Smooth muscle cell (in vitro differentiated cells): Measurements from ENCODE around the gene PLEKHH1. TPM values are rescaled to one million over a fixed set of nuclear protein-coding genes. Genes with fewer than 3 reads are reported as not detected.

ENCODE experiments used
- DNase-seq: peaks from one replicate; lab custom pipeline; 2025; ENCODE audit not compliant: unreplicated experiment; lab: John Stamatoyannopoulos, UW
- H2AFZ ChIP-seq: fragments of 200-600 bp; sonication (generic); 2 replicates; pipeline ENCODE4 v1.6.0; 2016; ENCODE audit warnings: antibody characterized with exemption, low read depth, mild to moderate bottlenecking
- H3F3A ChIP-seq: fragments of 200-600 bp; sonication (generic); 2 replicates; pipeline ENCODE4 v1.6.0; 2017; ENCODE audit warnings: antibody characterized with exemption, low read depth
- H3K27ac ChIP-seq: fragments of 200-600 bp; sonication (generic); 2 replicates; pipeline ENCODE4 v1.5.1; 2016; ENCODE audit warnings: low read depth, mild to moderate bottlenecking
- H3K27me3 ChIP-seq: fragments of 200-600 bp; sonication (generic); 2 replicates; pipeline ENCODE4 v1.6.1; 2016; ENCODE audit warnings: low read depth, mild to moderate bottlenecking
- H3K36me3 ChIP-seq: fragments of 200-600 bp; sonication (generic); 2 replicates; pipeline ENCODE4 v1.5.1; 2016; ENCODE audit warnings: low read depth
- H3K4me1 ChIP-seq: fragments of 200-600 bp; sonication (generic); 2 replicates; pipeline ENCODE4 v1.5.1; 2016; ENCODE audit warnings: low read depth
- H3K4me2 ChIP-seq: fragments of 200-600 bp; sonication (generic); 2 replicates; pipeline ENCODE4 v1.6.0; 2016; ENCODE audit warnings: mild to moderate bottlenecking
- H3K4me3 ChIP-seq: fragments of 200-600 bp; sonication (generic); 2 replicates; pipeline ENCODE4 v1.5.1; 2016; ENCODE audit warnings: mild to moderate bottlenecking
- H3K79me2 ChIP-seq: fragments of 200-600 bp; sonication (generic); 2 replicates; pipeline ENCODE4 v1.6.0; 2016; ENCODE audit warnings: low read depth, mild to moderate bottlenecking
- H3K9ac ChIP-seq: fragments of 200-600 bp; sonication (generic); 2 replicates; pipeline ENCODE4 v1.6.0; 2016; ENCODE audit warnings: low read depth
- H3K9me3 ChIP-seq: fragments of 200-600 bp; sonication (generic); replicated peaks from 2 replicates; pipeline ENCODE4 v1.5.1; 2016; ENCODE audit warnings: low read depth
- H4K20me1 ChIP-seq: fragments of 200-600 bp; sonication (generic); 2 replicates; pipeline ENCODE4 v1.6.0; 2016; ENCODE audit warnings: low read depth
- CTCF ChIP-seq: fragments of 200-600 bp; sonication (generic); IDR thresholded peaks from 2 replicates; pipeline ENCODE4 v1.5.1; 2017; ENCODE audit warnings: borderline replicate concordance, mild to moderate bottlenecking, antibody characterized with exemption; ENCODE audit not compliant: insufficient read depth, poor library complexity, severe bottlenecking
- WGBS: methylation state at CpG from one replicate; pipeline ENCODE4 v1.1.7; 2016; ENCODE audit warnings: low lambda C conversion rate; 5-methylcytosine and 5-hydroxymethylcytosine counted together
- polyA plus RNA-seq: library from polyadenylated mRNA; unstranded; fragments of >200 nt; fragmentation: Nextera tagmentation; extraction: Ambion mirVana; gene quantifications from 2 replicates; pipeline ENCODE4 v1.2.1, GENCODE V29; 2016
- total RNA-seq: library from RNA; depleted of rRNA; stranded (reverse); fragments of >200 nt; gene quantifications from 2 replicates; pipeline ENCODE4 v1.2.3, GENCODE V29; 2014

PLEKHH1 gene
- total and polyA plus RNA-seq, 2 experiments from 2014 or later: 0.88 to 12.1 TPM

GRCh38 chr14:67536087-67536486 is 3.0 kb downstream of the PLEKHH1 start:
- no peak for DNase-seq
- no peaks in the 10 kb centered on the region for H4K20me1 ChIP-seq
- no peaks in the 10 kb centered on the region for H3K9me3 ChIP-seq
- no peak overlapping the region for H3K9ac ChIP-seq
- H3K4me1 ChIP-seq: peaks cover 10% of the 10 kb centered on the region
- H3K27me3 ChIP-seq: peaks cover 4% of the 10 kb centered on the region
- 83% methylated on average over 4 of the region's 4 CpGs for WGBS
- H3K27ac ChIP-seq: no peak overlapping the region
- no peak for TF ChIP-seq CTCF
- H3K79me2 ChIP-seq: no peaks in the 10 kb centered on the region
- no peak overlapping the region for H3K4me3 ChIP-seq
- no peak overlapping the region for H2AFZ ChIP-seq
- H3K36me3 ChIP-seq: no peaks in the 10 kb centered on the region
- peaks cover 6% of the 10 kb centered on the region for H3F3A ChIP-seq
- H3K4me2 ChIP-seq: no peak overlapping the region

GRCh38 chr14:67537736-67538135 is 4.6 kb downstream of the PLEKHH1 start:
- Histone ChIP-seq H3K36me3 (no peaks in the 10 kb centered on the region), H3K4me2 (no peak overlapping the region), H3K9ac (no peak overlapping the region), H3K79me2 (no peaks in the 10 kb centered on the region), H4K20me1 (no peaks in the 10 kb centered on the region), H3K27ac (no peak overlapping the region), H2AFZ (no peak overlapping the region), H3K4me3 (no peak overlapping the region), H3K9me3 (no peaks in the 10 kb centered on the region), H3F3A (peaks cover 6% of the 10 kb centered on the region), H3K27me3 (peaks cover 4% of the 10 kb centered on the region), H3K4me1 (peaks cover 21% of the 10 kb centered on the region)
- WGBS: 82% methylated on average over 3 of the region's 3 CpGs
- no peak for DNase-seq
- no peak for TF ChIP-seq CTCF

- peaks cover 6% of the 10 kb centered on the region for H3F3A ChIP-seq
- H3K4me2 ChIP-seq: no peak overlapping the region
- no peak for TF ChIP-seq CTCF
- H4K20me1 ChIP-seq: no peaks in the 10 kb centered on the region
- no peak overlapping the region for H3K4me3 ChIP-seq
- no peak overlapping the region for H2AFZ ChIP-seq
- H3K79me2 ChIP-seq: no peaks in the 10 kb centered on the region
- peaks cover 4% of the 10 kb centered on the region for H3K27me3 ChIP-seq
- no peak overlapping the region for H3K27ac ChIP-seq
- H3K9me3 ChIP-seq: no peaks in the 10 kb centered on the region
- WGBS: 60% methylated on average over 2 of the region's 2 CpGs
- H3K9ac ChIP-seq: no peak overlapping the region
- peaks cover 21% of the 10 kb centered on the region for H3K4me1 ChIP-seq
- no peak for DNase-seq
- H3K36me3 ChIP-seq: no peaks in the 10 kb centered on the region
These were observed 5.4 kb downstream of the PLEKHH1 start for GRCh38 chr14:67538501-67538900.

GRCh38 chr14:67539116-67539515 is 6.0 kb downstream of the PLEKHH1 start:
- Histone ChIP-seq H4K20me1 (no peaks in the 10 kb centered on the region), H3K27me3 (peaks cover 4% of the 10 kb centered on the region), H3K27ac (no peak overlapping the region), H3K79me2 (no peaks in the 10 kb centered on the region), H3K4me1 (peaks cover 21% of the 10 kb centered on the region), H3K9me3 (no peaks in the 10 kb centered on the region), H3K36me3 (no peaks in the 10 kb centered on the region), H3K9ac (no peak overlapping the region), H3F3A (peaks cover under 1% of the 10 kb centered on the region), H2AFZ (no peak overlapping the region), H3K4me3 (no peak overlapping the region), H3K4me2 (no peak overlapping the region)
- no peak for DNase-seq
- no peak for TF ChIP-seq CTCF
- WGBS: 74% methylated on average over 5 of the region's 5 CpGs
